OCI-LY1 (cell line): ENCODE results near the gene EHD2.
A peak's percentile ranks its signal among the peaks of the same experiment; 100 is the strongest.
"Not testable (repeated sequence)": the region's sequence is repeated elsewhere in the genome, so short reads cannot be mapped to it uniquely, and the experiment has no call there.

ENCODE experiments used
- H2AFZ ChIP-seq: fragments of 200-600 bp; sonication (generic), shearing (Covaris generic); 2 replicates; pipeline ENCODE4 v1.6.0; 2014; ENCODE audit warnings: antibody characterized with exemption, mild to moderate bottlenecking, low read length
- H3F3A ChIP-seq: fragments of 200-600 bp; sonication (generic), shearing (Covaris generic); 2 replicates; pipeline ENCODE4 v1.6.0; 2014; ENCODE audit warnings: mild to moderate bottlenecking, antibody characterized with exemption, low read length, moderate library complexity; ENCODE audit not compliant: insufficient read depth
- H3K27ac ChIP-seq: fragments of 200-600 bp; sonication (generic); 2 replicates; pipeline ENCODE4 v1.5.1; 2014; ENCODE audit warnings: low read length, mixed run types, mild to moderate bottlenecking, low read depth; ENCODE audit not compliant: poor library complexity, severe bottlenecking
- H3K27me3 ChIP-seq: fragments of 200-600 bp; sonication (generic); 2 replicates; pipeline ENCODE4 v1.6.0; 2014; ENCODE audit warnings: antibody characterized with exemption, mild to moderate bottlenecking, low read length, moderate library complexity; ENCODE audit not compliant: insufficient read depth
- H3K36me3 ChIP-seq: fragments of 200-600 bp; sonication (generic); 2 replicates; pipeline ENCODE4 v1.6.1; 2014; ENCODE audit warnings: mild to moderate bottlenecking, antibody characterized with exemption, low read length, moderate library complexity, mixed read lengths; ENCODE audit not compliant: insufficient read depth
- H3K4me1 ChIP-seq: fragments of 200-600 bp; sonication (generic); 2 replicates; pipeline ENCODE4 v1.5.1; 2014; ENCODE audit warnings: mild to moderate bottlenecking, low read length, moderate library complexity; ENCODE audit not compliant: insufficient read depth, severe bottlenecking
- H3K4me2 ChIP-seq: fragments of 200-600 bp; sonication (generic), shearing (Covaris generic); 2 replicates; pipeline ENCODE4 v1.6.1; 2014; ENCODE audit warnings: low read length
- H3K4me3 ChIP-seq: fragments of 200-600 bp; sonication (generic); 2 replicates; pipeline ENCODE4 v1.5.1; 2014; ENCODE audit warnings: low read length, low read depth, mild to moderate bottlenecking, mixed read lengths; ENCODE audit not compliant: poor library complexity, severe bottlenecking
- H3K79me2 ChIP-seq: fragments of 200-600 bp; shearing (Covaris generic); 2 replicates; pipeline ENCODE4 v1.6.1; 2016; ENCODE audit warnings: mixed run types, low read length, mixed read lengths; ENCODE audit not compliant: insufficient read depth
- H3K9ac ChIP-seq: fragments of 200-600 bp; sonication (generic), shearing (Covaris generic); 2 replicates; pipeline ENCODE4 v1.6.1; 2014; ENCODE audit warnings: mild to moderate bottlenecking, low read length, mixed read lengths
- H3K9me2 ChIP-seq: fragments of 200-600 bp; sonication (generic), shearing (Covaris generic); 2 replicates; pipeline ENCODE4 v1.6.1; 2014; ENCODE audit warnings: low read depth, mild to moderate bottlenecking, low read length, mixed read lengths
- H3K9me3 ChIP-seq: fragments of 200-600 bp; shearing (Covaris generic); 2 replicates; pipeline ENCODE4 v1.6.1; 2014; ENCODE audit warnings: low read length, mixed read lengths
- H4K20me1 ChIP-seq: fragments of 200-600 bp; sonication (generic), shearing (Covaris generic); 2 replicates; pipeline ENCODE4 v1.6.0; 2016; ENCODE audit warnings: mild to moderate bottlenecking, low read length; ENCODE audit not compliant: insufficient read depth
- EZH2 ChIP-seq: fragments of 200-600 bp; sonication (generic), shearing (Covaris generic); IDR thresholded peaks from 2 replicates; pipeline ENCODE4 v1.8.0; 2017; ENCODE audit warnings: borderline replicate concordance, mixed run types, mild to moderate bottlenecking, antibody characterized with exemption, low read length, moderate library complexity, mixed read lengths
- TF ChIP-seq, protein P1 (sequence below): fragments of 200-600 bp; sonication (generic), shearing (Covaris generic); IDR thresholded peaks from 2 replicates; pipeline ENCODE4 v1.5.1; 2017; ENCODE audit warnings: mild to moderate bottlenecking, antibody characterized with exemption, low read length, moderate library complexity, mixed read lengths

Gene EHD2

DNA sequence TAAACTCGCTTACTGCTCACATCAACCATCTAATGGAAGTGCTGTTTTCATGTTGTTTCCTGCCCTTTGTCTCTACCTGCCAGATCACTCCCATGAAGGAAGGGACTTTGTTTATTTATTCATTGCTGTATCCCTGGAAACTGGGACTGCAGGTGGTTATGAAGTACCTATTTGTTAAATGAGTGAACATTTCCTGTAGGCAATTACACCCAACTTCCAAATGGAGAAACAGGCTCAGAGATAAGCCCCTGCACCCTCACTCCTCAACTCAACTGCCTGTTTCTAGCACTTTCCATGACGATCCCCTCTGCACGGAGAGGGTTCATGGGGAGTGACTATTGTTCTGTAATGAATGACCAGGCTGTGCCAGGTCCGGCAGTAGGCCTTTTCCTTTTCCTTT is 63.3 kb downstream of the EHD2 start:
- Histone ChIP-seq H4K20me1 (no peaks in the 10 kb centered on the region), H3K36me3 (peaks cover 9% of the 10 kb centered on the region; the same call in 1 of the 2 replicates), H3K27me3 (no peaks in the 10 kb centered on the region), H3K9me3 (no peaks in the 10 kb centered on the region), H3K79me2 (no peaks in the 10 kb centered on the region), H3K4me2 (no peak overlapping the region), H3K4me3 (no peak overlapping the region), H3F3A (no peaks in the 10 kb centered on the region), H3K27ac (no peak overlapping the region), H3K4me1 (peaks cover 12% of the 10 kb centered on the region), H2AFZ (no peak overlapping the region), H3K9ac (no peak overlapping the region), H3K9me2 (no peaks in the 10 kb centered on the region)
- TF ChIP-seq, protein P1, sequence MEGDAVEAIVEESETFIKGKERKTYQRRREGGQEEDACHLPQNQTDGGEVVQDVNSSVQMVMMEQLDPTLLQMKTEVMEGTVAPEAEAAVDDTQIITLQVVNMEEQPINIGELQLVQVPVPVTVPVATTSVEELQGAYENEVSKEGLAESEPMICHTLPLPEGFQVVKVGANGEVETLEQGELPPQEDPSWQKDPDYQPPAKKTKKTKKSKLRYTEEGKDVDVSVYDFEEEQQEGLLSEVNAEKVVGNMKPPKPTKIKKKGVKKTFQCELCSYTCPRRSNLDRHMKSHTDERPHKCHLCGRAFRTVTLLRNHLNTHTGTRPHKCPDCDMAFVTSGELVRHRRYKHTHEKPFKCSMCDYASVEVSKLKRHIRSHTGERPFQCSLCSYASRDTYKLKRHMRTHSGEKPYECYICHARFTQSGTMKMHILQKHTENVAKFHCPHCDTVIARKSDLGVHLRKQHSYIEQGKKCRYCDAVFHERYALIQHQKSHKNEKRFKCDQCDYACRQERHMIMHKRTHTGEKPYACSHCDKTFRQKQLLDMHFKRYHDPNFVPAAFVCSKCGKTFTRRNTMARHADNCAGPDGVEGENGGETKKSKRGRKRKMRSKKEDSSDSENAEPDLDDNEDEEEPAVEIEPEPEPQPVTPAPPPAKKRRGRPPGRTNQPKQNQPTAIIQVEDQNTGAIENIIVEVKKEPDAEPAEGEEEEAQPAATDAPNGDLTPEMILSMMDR, result no peak
- no peak for TF ChIP-seq EZH2

DNA sequence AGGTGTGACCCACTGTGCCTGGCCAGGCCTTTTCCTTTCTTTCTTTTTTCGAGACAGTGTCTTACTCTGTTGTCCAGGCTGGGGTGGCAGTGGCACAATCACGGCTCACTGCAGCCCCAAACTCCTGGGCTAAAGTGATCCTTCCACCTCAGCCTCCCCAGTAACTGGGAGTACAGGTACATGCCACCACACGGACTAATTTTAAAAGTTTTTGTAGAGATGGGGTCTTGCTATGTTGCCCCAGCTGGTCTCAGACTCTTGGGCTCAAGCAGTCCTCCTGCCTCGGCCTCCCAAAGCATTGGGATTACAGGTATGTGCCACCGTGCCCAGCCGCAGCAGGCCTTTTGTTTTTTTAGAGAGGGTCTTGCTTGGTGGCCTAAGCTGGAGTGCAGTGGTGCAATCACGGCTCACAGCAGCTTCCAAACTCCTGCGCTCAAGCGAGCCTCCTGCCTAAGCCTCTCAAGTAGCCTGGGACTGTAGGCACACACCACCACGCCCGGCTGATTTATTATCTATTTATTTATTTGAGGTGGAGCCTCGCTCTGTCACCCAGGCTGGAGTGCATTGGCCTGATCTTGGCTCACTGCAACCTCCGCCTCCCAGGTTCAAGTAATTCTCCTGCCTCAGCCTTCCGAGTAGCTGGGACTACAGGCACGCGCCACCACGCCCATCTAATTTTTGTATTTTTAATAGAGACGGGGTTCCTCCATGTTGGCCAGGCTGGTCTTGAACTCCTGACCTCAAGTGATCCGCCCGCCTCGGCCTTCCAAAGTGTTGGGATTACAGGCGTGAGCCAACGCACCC is 64.2 kb downstream of the EHD2 start:
- not testable (repeated sequence) for H3K9me3 ChIP-seq, H3K9ac ChIP-seq, H3K27ac ChIP-seq, H3K9me2 ChIP-seq, H3F3A ChIP-seq, H3K79me2 ChIP-seq, H4K20me1 ChIP-seq, H2AFZ ChIP-seq, H3K27me3 ChIP-seq
- Histone ChIP-seq H3K4me1 (peaks cover 12% of the 10 kb centered on the region), H3K4me2 (peak overlapping the region; percentile 85), H3K36me3 (peaks cover 15% of the 10 kb centered on the region; the same call in 1 of the 2 replicates), H3K4me3 (peak overlapping the region; percentile 83)

GRCh38 chr19:47778049-47778953 is 65.1 kb downstream of the EHD2 start, which contains the start of gene SELENOW:
TSS of gene SELENOW (plus strand) at chr19:47778703. CDS start at chr19:47778786, 83 bp downstream.
- Histone ChIP-seq H3K4me1 (peaks cover 12% of the 10 kb centered on the region), H4K20me1 (no peaks in the 10 kb centered on the region), H2AFZ (peak within 1 kb of the TSS; percentile 19; the same call in 1 of the 2 replicates), H3F3A (no peaks in the 10 kb centered on the region), H3K27me3 (no peaks in the 10 kb centered on the region), H3K27ac (peak within 1 kb of the TSS; percentile 62), H3K9me2 (no peaks in the 10 kb centered on the region), H3K79me2 (no peaks in the 10 kb centered on the region), H3K9ac (peak within 1 kb of the TSS; percentile 82), H3K9me3 (no peaks in the 10 kb centered on the region), H3K4me2 (peak within 1 kb of the TSS; percentile 85), H3K4me3 (peak within 1 kb of the TSS; percentile 83), H3K36me3 (peaks cover 15% of the 10 kb centered on the region; the same call in 1 of the 2 replicates)
- no peak for TF ChIP-seq EZH2
- TF ChIP-seq, protein P1, result no peak
